Measurements from ENCODE around the gene P2RX7. TPM values are rescaled to one million over a fixed set of nuclear protein-coding genes. Genes with fewer than 3 reads are reported as not detected.

The P2RX7 gene
- total and polyA plus RNA-seq, 9 of the 15 experiments (the other 6 are each of a cell fraction or from before 2014, with no cell fraction given), result 0.04 to 0.65 (median 0.30) TPM

- TF ChIP-seq E2F3 (CRISPR knock-in tag; IDR thresholded peaks at IDR 0.05), result no peak
- peak; percentile 65 for TF ChIP-seq FOSL1 (tag; conservative IDR thresholded peaks at IDR 0.05)
- TF ChIP-seq RB1 (IDR thresholded peaks at IDR 0.05; ENCODE audit: low read depth), result no peak
- peak; percentile 52 for TF ChIP-seq NBN (IDR thresholded peaks at IDR 0.05; ENCODE audit: low read depth)
- TF ChIP-seq, protein P1, sequence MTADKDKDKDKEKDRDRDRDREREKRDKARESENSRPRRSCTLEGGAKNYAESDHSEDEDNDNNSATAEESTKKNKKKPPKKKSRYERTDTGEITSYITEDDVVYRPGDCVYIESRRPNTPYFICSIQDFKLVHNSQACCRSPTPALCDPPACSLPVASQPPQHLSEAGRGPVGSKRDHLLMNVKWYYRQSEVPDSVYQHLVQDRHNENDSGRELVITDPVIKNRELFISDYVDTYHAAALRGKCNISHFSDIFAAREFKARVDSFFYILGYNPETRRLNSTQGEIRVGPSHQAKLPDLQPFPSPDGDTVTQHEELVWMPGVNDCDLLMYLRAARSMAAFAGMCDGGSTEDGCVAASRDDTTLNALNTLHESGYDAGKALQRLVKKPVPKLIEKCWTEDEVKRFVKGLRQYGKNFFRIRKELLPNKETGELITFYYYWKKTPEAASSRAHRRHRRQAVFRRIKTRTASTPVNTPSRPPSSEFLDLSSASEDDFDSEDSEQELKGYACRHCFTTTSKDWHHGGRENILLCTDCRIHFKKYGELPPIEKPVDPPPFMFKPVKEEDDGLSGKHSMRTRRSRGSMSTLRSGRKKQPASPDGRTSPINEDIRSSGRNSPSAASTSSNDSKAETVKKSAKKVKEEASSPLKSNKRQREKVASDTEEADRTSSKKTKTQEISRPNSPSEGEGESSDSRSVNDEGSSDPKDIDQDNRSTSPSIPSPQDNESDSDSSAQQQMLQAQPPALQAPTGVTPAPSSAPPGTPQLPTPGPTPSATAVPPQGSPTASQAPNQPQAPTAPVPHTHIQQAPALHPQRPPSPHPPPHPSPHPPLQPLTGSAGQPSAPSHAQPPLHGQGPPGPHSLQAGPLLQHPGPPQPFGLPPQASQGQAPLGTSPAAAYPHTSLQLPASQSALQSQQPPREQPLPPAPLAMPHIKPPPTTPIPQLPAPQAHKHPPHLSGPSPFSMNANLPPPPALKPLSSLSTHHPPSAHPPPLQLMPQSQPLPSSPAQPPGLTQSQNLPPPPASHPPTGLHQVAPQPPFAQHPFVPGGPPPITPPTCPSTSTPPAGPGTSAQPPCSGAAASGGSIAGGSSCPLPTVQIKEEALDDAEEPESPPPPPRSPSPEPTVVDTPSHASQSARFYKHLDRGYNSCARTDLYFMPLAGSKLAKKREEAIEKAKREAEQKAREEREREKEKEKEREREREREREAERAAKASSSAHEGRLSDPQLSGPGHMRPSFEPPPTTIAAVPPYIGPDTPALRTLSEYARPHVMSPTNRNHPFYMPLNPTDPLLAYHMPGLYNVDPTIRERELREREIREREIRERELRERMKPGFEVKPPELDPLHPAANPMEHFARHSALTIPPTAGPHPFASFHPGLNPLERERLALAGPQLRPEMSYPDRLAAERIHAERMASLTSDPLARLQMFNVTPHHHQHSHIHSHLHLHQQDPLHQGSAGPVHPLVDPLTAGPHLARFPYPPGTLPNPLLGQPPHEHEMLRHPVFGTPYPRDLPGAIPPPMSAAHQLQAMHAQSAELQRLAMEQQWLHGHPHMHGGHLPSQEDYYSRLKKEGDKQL (CRISPR knock-in tag; IDR thresholded peaks at IDR 0.05; ENCODE audit: borderline replicate concordance), result no peak
- TF ChIP-seq RBBP5 (IDR thresholded peaks at IDR 0.05; ENCODE audit: borderline replicate concordance, insufficient read depth, low read length, poor library complexity, severe bottlenecking), result no peak
- TF ChIP-seq ZHX1 (conservative IDR thresholded peaks at IDR 0.05; ENCODE audit: low read length), result no peak
- peak; percentile 75 for TF ChIP-seq NCOR1 (IDR thresholded peaks at IDR 0.05)
- no peak for TF ChIP-seq ZNF551 (CRISPR knock-in tag; IDR thresholded peaks at IDR 0.05)
- peak; percentile 82 for TF ChIP-seq TEAD4 (IDR thresholded peaks at IDR 0.05; ENCODE audit: low read length)
- TF ChIP-seq TEAD4 (CRISPR knock-in tag; IDR thresholded peaks at IDR 0.05; ENCODE audit: borderline replicate concordance), result no peak
- TF ChIP-seq SNRNP70 (optimal IDR thresholded peaks at IDR 0.05; ENCODE audit: low read depth, low read length), result no peak
- peak; percentile 40 for TF ChIP-seq SMARCB1 (IDR thresholded peaks at IDR 0.05; ENCODE audit: insufficient read length, low read depth)
- TF ChIP-seq, protein P2, sequence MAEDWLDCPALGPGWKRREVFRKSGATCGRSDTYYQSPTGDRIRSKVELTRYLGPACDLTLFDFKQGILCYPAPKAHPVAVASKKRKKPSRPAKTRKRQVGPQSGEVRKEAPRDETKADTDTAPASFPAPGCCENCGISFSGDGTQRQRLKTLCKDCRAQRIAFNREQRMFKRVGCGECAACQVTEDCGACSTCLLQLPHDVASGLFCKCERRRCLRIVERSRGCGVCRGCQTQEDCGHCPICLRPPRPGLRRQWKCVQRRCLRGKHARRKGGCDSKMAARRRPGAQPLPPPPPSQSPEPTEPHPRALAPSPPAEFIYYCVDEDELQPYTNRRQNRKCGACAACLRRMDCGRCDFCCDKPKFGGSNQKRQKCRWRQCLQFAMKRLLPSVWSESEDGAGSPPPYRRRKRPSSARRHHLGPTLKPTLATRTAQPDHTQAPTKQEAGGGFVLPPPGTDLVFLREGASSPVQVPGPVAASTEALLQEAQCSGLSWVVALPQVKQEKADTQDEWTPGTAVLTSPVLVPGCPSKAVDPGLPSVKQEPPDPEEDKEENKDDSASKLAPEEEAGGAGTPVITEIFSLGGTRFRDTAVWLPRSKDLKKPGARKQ (CRISPR knock-in tag; IDR thresholded peaks at IDR 0.05), result no peak
Measured at GRCh38 chr12:121202407-121203355, 70.0 kb downstream of the P2RX7 start (continued).
